Measurements from ENCODE around the gene ZNF316.

ZNF316 gene

GRCh38 chr7:6618621-6619020 is 18.5 kb upstream of the ZNF316 start:
- H3K9me3 Mint-ChIP-seq = no peaks in the 10 kb centered on the region
- peaks cover 5% of the 10 kb centered on the region for H3K4me1 Mint-ChIP-seq
- peaks cover 24% of the 10 kb centered on the region for H3K36me3 Mint-ChIP-seq (ENCODE audit: low read depth)
- H3K27ac Mint-ChIP-seq = no peak overlapping the region
- peak overlapping the region; percentile 29 to 63 (median 43) for H3K4me3 Mint-ChIP-seq
- H3K27me3 Mint-ChIP-seq (ENCODE audit: low read depth) = no peaks in the 10 kb centered on the region
- TF ChIP-seq CTCF (IDR thresholded peaks at IDR 0.05; ENCODE audit: unreplicated experiment in 3 of 3) = no peak

GRCh38 chr7:6619961-6620360 is 17.2 kb upstream of the ZNF316 start:
- H3K9me3 Mint-ChIP-seq = no peaks in the 10 kb centered on the region
- TF ChIP-seq CTCF (IDR thresholded peaks at IDR 0.05; ENCODE audit: unreplicated experiment in 3 of 3) = no peak
- H3K36me3 Mint-ChIP-seq (ENCODE audit: low read depth) = peaks cover 30% of the 10 kb centered on the region
- no peaks in the 10 kb centered on the region for H3K4me1 Mint-ChIP-seq
- H3K27me3 Mint-ChIP-seq (ENCODE audit: low read depth) = no peaks in the 10 kb centered on the region
- H3K27ac Mint-ChIP-seq = no peak overlapping the region
- H3K4me3 Mint-ChIP-seq = no peak overlapping the region

- no peaks in the 10 kb centered on the region for H3K9me3 Mint-ChIP-seq
- no peak overlapping the region for H3K4me3 Mint-ChIP-seq
- H3K27me3 Mint-ChIP-seq (ENCODE audit: low read depth) = no peaks in the 10 kb centered on the region
- TF ChIP-seq CTCF (IDR thresholded peaks at IDR 0.05; ENCODE audit: unreplicated experiment in 3 of 3) = no peak
- peaks cover 30% of the 10 kb centered on the region for H3K36me3 Mint-ChIP-seq (ENCODE audit: low read depth)
- H3K4me1 Mint-ChIP-seq = no peaks in the 10 kb centered on the region
- H3K27ac Mint-ChIP-seq = no peak overlapping the region
Measured at GRCh38 chr7:6621195-6622133, 15.7 kb upstream of the ZNF316 start.

- no peak overlapping the region for H3K27ac Mint-ChIP-seq
- no peaks in the 10 kb centered on the region for H3K4me1 Mint-ChIP-seq
- no peak overlapping the region for H3K4me3 Mint-ChIP-seq
- no peaks in the 10 kb centered on the region for H3K9me3 Mint-ChIP-seq
- no peaks in the 10 kb centered on the region for H3K27me3 Mint-ChIP-seq (ENCODE audit: low read depth)
- no peak for TF ChIP-seq CTCF (IDR thresholded peaks at IDR 0.05; ENCODE audit: unreplicated experiment in 3 of 3)
- H3K36me3 Mint-ChIP-seq (ENCODE audit: low read depth) = peaks cover 30% of the 10 kb centered on the region
Measured at GRCh38 chr7:6622134-6622710, 14.9 kb upstream of the ZNF316 start.

- no peak overlapping the region for H3K27ac Mint-ChIP-seq
- H3K4me1 Mint-ChIP-seq = no peaks in the 10 kb centered on the region
- no peaks in the 10 kb centered on the region for H3K27me3 Mint-ChIP-seq (ENCODE audit: low read depth)
- H3K9me3 Mint-ChIP-seq = no peaks in the 10 kb centered on the region
- H3K4me3 Mint-ChIP-seq = no peak overlapping the region
- no peak for TF ChIP-seq CTCF (IDR thresholded peaks at IDR 0.05; ENCODE audit: unreplicated experiment in 3 of 3)
- H3K36me3 Mint-ChIP-seq (ENCODE audit: low read depth) = peaks cover 22% of the 10 kb centered on the region
Measured at GRCh38 chr7:6623589-6624245, 13.4 kb upstream of the ZNF316 start.

Data from nephron (organoid).